K562 (cell line): Measurements from ENCODE around the gene ELF2. TPM values are rescaled to one million over a fixed set of nuclear protein-coding genes. Genes with fewer than 3 reads are reported as not detected.

Source experiments
- ATAC-seq: fragments of 200-7000 bp; cut with Tn5 transposase; 3 replicates; pipeline ENCODE4 v1.9.1; 2020; ENCODE audit warnings: moderate library complexity
- BruUV-seq: library from RNA; stranded (reverse); fragments of 400-500 nt; replicated peaks from 2 replicates; lab custom pipeline; 2021; lab: Mats Ljungman, UMichigan
- CTCF ChIA-PET: fragments of 300-600 bp; formaldehyde crosslinking; extraction: SDS; loops from one replicate; lab custom pipeline; 2021; ENCODE audit warnings: low intra/inter-chr PET ratio; lab: Yijun Ruan, JAX
- POLR2A ChIA-PET: fragments of 300-600, 350-650 bp; sonication (Branson Sonifier 250); formaldehyde crosslinking; extraction: SDS; loops from one replicate; lab custom pipeline; 2021; ENCODE audit warnings: antibody characterized with exemption, inconsistent platforms; lab: Yijun Ruan, JAX
- DNase-seq, 4 experiments: peaks; one replicate each; pipeline versions ENCODE4 v3.0.0 to v3.0.0-alpha.2; 2011 to 2018; ENCODE audit warnings: low spot score in 3 of 4, mixed read lengths in 3 of 4; ENCODE audit errors: extremely low read depth in 1 of 4
- FAIRE-seq: peaks from 2 replicates; lab custom pipeline; 2011; peaks lifted over from hg19 to GRCh38; lab: Jason Lieb, UNC
- H2AFZ ChIP-seq: 2 replicates; pipeline ENCODE4 v1.6.0; 2011; ENCODE audit warnings: low read depth, low read length, control low read depth, inconsistent platforms
- H3K27ac ChIP-seq: fragments of 200-600 bp; 3 replicates; pipeline ENCODE4 v1.8.0; 2011; ENCODE audit warnings: low read depth, mild to moderate bottlenecking, control low read depth, inconsistent platforms, low read length, moderate library complexity, mixed read lengths; ENCODE audit errors: extremely low read depth
- H3K27me3 ChIP-seq, 2 experiments: fragments of 300-600 bp in 1 of 2; 2 replicates in 1 of 2; 3 replicates in 1 of 2; pipeline versions ENCODE4 v1.6.0 to v1.8.0; 2011; ENCODE audit warnings: inconsistent platforms in 2 of 2, low read length in 2 of 2, mild to moderate bottlenecking in 1 of 2, mixed read lengths in 1 of 2, moderate library complexity in 1 of 2; ENCODE audit not compliant: control insufficient read depth in 2 of 2, insufficient read depth in 2 of 2
- H3K36me3 ChIP-seq: fragments of 300-600 bp; 3 replicates; pipeline ENCODE4 v1.8.0; 2011; ENCODE audit warnings: mild to moderate bottlenecking, low read length, inconsistent platforms; ENCODE audit not compliant: control insufficient read depth, insufficient read depth
- H3K4me1 ChIP-seq, 2 experiments: fragments of 200-600 bp in 1 of 2; replicated peaks in 1 of 2; 2 replicates in 1 of 2; 3 replicates in 1 of 2; pipeline versions ENCODE4 v1.5.1 to v1.8.0; 2011; ENCODE audit warnings: inconsistent platforms in 2 of 2, low read length in 2 of 2, mild to moderate bottlenecking in 1 of 2, mixed read lengths in 1 of 2, moderate library complexity in 1 of 2; ENCODE audit not compliant: control insufficient read depth in 2 of 2, insufficient read depth in 2 of 2
- H3K4me2 ChIP-seq: 2 replicates; pipeline ENCODE4 v1.6.1; 2011; ENCODE audit warnings: low read length, control low read depth, inconsistent platforms, mixed read lengths; ENCODE audit not compliant: insufficient read depth
- H3K4me3 ChIP-seq: fragments of 200-600 bp; sonication (generic), shearing (Covaris generic); 2 replicates; pipeline ENCODE4 v1.5.1; 2016; ENCODE audit warnings: control low read depth, inconsistent platforms
- H3K79me2 ChIP-seq: fragments of 200-600 bp; 3 replicates; pipeline ENCODE4 v1.8.0; 2011; ENCODE audit warnings: low read length, inconsistent platforms; ENCODE audit not compliant: control insufficient read depth, insufficient read depth
- H3K9ac ChIP-seq, 2 experiments: 2 replicates each; pipeline versions ENCODE4 v1.6.0 to v1.6.1; 2011; ENCODE audit warnings: low read depth in 2 of 2, low read length in 2 of 2, control low read depth in 1 of 2, inconsistent platforms in 1 of 2, mild to moderate bottlenecking in 1 of 2, mixed read lengths in 1 of 2; ENCODE audit not compliant: insufficient read depth in 1 of 2
- H3K9me1 ChIP-seq: one replicate; pipeline ENCODE4 v1.6.0; 2011; ENCODE audit warnings: inconsistent platforms, mild to moderate bottlenecking, low read length, moderate library complexity; ENCODE audit not compliant: control insufficient read depth, insufficient read depth
- H3K9me3 ChIP-seq: replicated peaks from 2 replicates; pipeline ENCODE4 v1.5.1; 2011; ENCODE audit warnings: low read depth, low read length, inconsistent platforms; ENCODE audit not compliant: control insufficient read depth, insufficient read depth
- H4K20me1 ChIP-seq: replicated peaks from 2 replicates; pipeline ENCODE4 v1.6.1; 2011; ENCODE audit warnings: low read length, inconsistent platforms, mixed read lengths; ENCODE audit not compliant: control insufficient read depth, insufficient read depth
- ASH1L ChIP-seq: fragments of 450-650 bp; IDR thresholded peaks from 2 replicates; pipeline ENCODE4 v1.6.1; 2018; ENCODE audit warnings: borderline replicate concordance, mild to moderate bottlenecking, low read depth; ENCODE audit not compliant: partially characterized antibody
- DMBX1 ChIP-seq: fragments of 250-450 bp; sonication (Bioruptor Pico); IDR thresholded peaks from 2 replicates; pipeline ENCODE4 v1.8.0; 2022; ENCODE audit warnings: inconsistent platforms, mild to moderate bottlenecking, moderate library complexity, borderline replicate concordance
- ESRRA ChIP-seq: fragments of 450-650 bp; IDR thresholded peaks from 2 replicates; pipeline ENCODE4 v1.6.1; 2014; ENCODE audit warnings: low read depth, mild to moderate bottlenecking, moderate library complexity, borderline replicate concordance
- HMGN3 ChIP-seq: IDR thresholded peaks from 2 replicates; pipeline ENCODE4 v1.6.1; 2011; ENCODE audit warnings: borderline replicate concordance, low read depth, mild to moderate bottlenecking, mixed read lengths, low read length; ENCODE audit not compliant: insufficient read length; ENCODE audit errors: extremely low read depth
- HNRNPH1 ChIP-seq: fragments of 200-400 bp; formaldehyde crosslinking; optimal IDR thresholded peaks from 2 replicates; pipeline ENCODE3; 2017; ENCODE audit warnings: low read depth, mild to moderate bottlenecking, low read length, moderate library complexity
- OTX1 ChIP-seq: fragments of 450-650 bp; formaldehyde crosslinking; IDR thresholded peaks from 2 replicates; pipeline ENCODE4 v1.4.0; 2022; ENCODE audit warnings: mild to moderate bottlenecking
- TCF7L2 ChIP-seq: fragments of 150-350 bp; IDR thresholded peaks from 2 replicates; pipeline ENCODE4 v1.6.1; 2016; ENCODE audit warnings: low read depth, mild to moderate bottlenecking, low read length, moderate library complexity
- TFAM ChIP-seq: fragments of 250-450 bp; sonication (Bioruptor Pico); conservative IDR thresholded peaks from 2 replicates; pipeline ENCODE4 v1.5.0; 2021; ENCODE audit warnings: mild to moderate bottlenecking, moderate library complexity
- ZNF12 ChIP-seq: sonication (generic); formaldehyde crosslinking; IDR thresholded peaks from 2 replicates; pipeline ENCODE4 v1.4.0; 2020; ENCODE audit warnings: mild to moderate bottlenecking, missing genetic modification reagents
- WGBS: fragments of 100-300 bp; shearing (Covaris generic); methylation state at CpG from one replicate; pipeline ENCODE4 v1.1.6; 2016; ENCODE audit warnings: low coverage, mixed read lengths; ENCODE audit not compliant: insufficient coverage; ENCODE audit errors: missing lambda C conversion rate; 5-methylcytosine and 5-hydroxymethylcytosine counted together
- in situ Hi-C: fragments of 300-500 bp; cut with MboI; formaldehyde crosslinking; loops from 4 replicates; pipeline ENCODE4 v1.15.0; 2018; ENCODE audit warnings: inconsistent platforms, mixed read lengths
- intact Hi-C: fragments of 100-400 bp; cut with micrococcal nuclease; formaldehyde crosslinking; loops from 2 replicates; pipeline ENCODE4 v1.14.2; 2022
- polyA plus RNA-seq, 8 experiments: library from polyadenylated mRNA; depleted of rRNA in 4 of 8; stranded (reverse) in 5 of 8; unstranded in 3 of 8; fragments of >200 nt; fragmentation: Nextera tagmentation in 2 of 8; fragmentation: Illumina TruSeq in 1 of 8; extraction: Ambion mirVana in 2 of 8; extraction: Trizol in 1 of 8; gene quantifications; 2 replicates each; pipeline versions ENCODE4 v1.2.1 to v1.2.3, GENCODE V29; 2011 to 2014; ENCODE audit warnings: inconsistent platforms in 1 of 8, missing spikeins in 1 of 8
- total RNA-seq, 7 experiments: library from RNA; depleted of rRNA in 6 of 7; stranded (reverse); fragments of >200 nt in 6 of 7; fragmentation: Illumina TruSeq in 2 of 7; extraction: Trizol in 2 of 7; gene quantifications; 2 replicates each; pipeline versions ENCODE4 v1.2.1 to v1.2.3, GENCODE V29; 2011 to 2021; ENCODE audit warnings: low replicate concordance in 1 of 7
- TF ChIP-seq, protein P1 (sequence below): fragments of 450-650 bp; conservative IDR thresholded peaks from 2 replicates; pipeline ENCODE4 v1.6.1; 2016; ENCODE audit warnings: missing genetic modification characterization, low read depth, mild to moderate bottlenecking, missing compliant biosample characterization, moderate library complexity
- TF ChIP-seq, protein P2 (sequence below): fragments of 250-450 bp; sonication (Bioruptor Pico); IDR thresholded peaks from 2 replicates; pipeline ENCODE4 v1.8.0; 2021; ENCODE audit warnings: mild to moderate bottlenecking, moderate library complexity
- TF ChIP-seq, protein P3 (sequence below): fragments of 200-800 bp; sonication (Bioruptor generic); IDR thresholded peaks from 2 replicates; pipeline ENCODE4 v1.6.1; 2017; ENCODE audit warnings: missing genetic modification characterization, missing compliant biosample characterization

The ELF2 gene
- total and polyA plus RNA-seq, 9 of the 15 experiments (the other 6 are each of a cell fraction or from before 2014, with no cell fraction given): 9.4 to 58.7 (median 41.6) TPM

DNA sequence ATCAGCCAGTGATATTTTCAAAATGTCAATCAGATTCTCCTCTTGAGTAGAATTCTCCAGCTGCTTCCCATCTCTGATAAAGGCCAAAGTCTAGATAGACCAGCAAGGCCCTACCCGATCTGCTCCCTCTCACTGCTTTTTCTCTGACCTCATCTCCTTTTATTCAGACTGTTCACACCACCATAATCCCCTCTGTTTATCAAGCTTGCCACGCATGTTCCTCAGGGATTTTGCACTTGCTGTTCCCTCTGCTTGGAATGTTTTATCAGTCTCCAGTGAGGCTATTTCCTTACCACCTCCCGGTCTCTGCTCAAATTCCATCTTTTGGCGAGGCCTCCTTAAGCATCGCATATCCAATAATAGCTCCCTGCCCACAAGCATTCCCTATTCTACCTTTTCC lies 141.4 kb downstream of the ELF2 start:
- WGBS: 100% methylated on average over 5 of the region's 5 CpGs
- Histone ChIP-seq H3K27ac (no peak overlapping the region), H3K9me1 (no peaks in the 10 kb centered on the region), H3K4me3 (no peak overlapping the region), H4K20me1 (no peaks in the 10 kb centered on the region), H3K79me2 (peaks cover 91% of the 10 kb centered on the region), H3K9ac (no peak overlapping the region), H3K9me3 (no peaks in the 10 kb centered on the region), H3K27me3 (no peaks in the 10 kb centered on the region), H3K4me2 (no peak overlapping the region), H3K36me3 (peaks cover 43% of the 10 kb centered on the region), H2AFZ (no peak overlapping the region), H3K4me1 (no peaks in the 10 kb centered on the region; a peak in 2 of 5 replicates)
- POLR2A ChIA-PET: interaction anchor here (0.6 kb wide), 1 partner anchor 19 kb away, joined by 4 read pairs; no protein-coding TSS in a partner anchor
- CTCF ChIA-PET: no interaction called here
- FAIRE-seq: no peak
- TF ChIP-seq ESRRA (no peak), DMBX1 (CRISPR knock-in tag) (no peak), HMGN3 (no peak), ASH1L (no peak), OTX1 (CRISPR knock-in tag) (no peak), TFAM (CRISPR knock-in tag) (no peak), ZNF12 (CRISPR knock-in tag) (no peak), HNRNPH1 (no peak), TCF7L2 (no peak)
- TF ChIP-seq, protein P1, sequence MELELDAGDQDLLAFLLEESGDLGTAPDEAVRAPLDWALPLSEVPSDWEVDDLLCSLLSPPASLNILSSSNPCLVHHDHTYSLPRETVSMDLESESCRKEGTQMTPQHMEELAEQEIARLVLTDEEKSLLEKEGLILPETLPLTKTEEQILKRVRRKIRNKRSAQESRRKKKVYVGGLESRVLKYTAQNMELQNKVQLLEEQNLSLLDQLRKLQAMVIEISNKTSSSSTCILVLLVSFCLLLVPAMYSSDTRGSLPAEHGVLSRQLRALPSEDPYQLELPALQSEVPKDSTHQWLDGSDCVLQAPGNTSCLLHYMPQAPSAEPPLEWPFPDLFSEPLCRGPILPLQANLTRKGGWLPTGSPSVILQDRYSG (tag): no peak
- TF ChIP-seq, protein P2, sequence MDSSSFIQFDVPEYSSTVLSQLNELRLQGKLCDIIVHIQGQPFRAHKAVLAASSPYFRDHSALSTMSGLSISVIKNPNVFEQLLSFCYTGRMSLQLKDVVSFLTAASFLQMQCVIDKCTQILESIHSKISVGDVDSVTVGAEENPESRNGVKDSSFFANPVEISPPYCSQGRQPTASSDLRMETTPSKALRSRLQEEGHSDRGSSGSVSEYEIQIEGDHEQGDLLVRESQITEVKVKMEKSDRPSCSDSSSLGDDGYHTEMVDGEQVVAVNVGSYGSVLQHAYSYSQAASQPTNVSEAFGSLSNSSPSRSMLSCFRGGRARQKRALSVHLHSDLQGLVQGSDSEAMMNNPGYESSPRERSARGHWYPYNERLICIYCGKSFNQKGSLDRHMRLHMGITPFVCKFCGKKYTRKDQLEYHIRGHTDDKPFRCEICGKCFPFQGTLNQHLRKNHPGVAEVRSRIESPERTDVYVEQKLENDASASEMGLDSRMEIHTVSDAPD (CRISPR knock-in tag): no peak
- TF ChIP-seq, protein P3, sequence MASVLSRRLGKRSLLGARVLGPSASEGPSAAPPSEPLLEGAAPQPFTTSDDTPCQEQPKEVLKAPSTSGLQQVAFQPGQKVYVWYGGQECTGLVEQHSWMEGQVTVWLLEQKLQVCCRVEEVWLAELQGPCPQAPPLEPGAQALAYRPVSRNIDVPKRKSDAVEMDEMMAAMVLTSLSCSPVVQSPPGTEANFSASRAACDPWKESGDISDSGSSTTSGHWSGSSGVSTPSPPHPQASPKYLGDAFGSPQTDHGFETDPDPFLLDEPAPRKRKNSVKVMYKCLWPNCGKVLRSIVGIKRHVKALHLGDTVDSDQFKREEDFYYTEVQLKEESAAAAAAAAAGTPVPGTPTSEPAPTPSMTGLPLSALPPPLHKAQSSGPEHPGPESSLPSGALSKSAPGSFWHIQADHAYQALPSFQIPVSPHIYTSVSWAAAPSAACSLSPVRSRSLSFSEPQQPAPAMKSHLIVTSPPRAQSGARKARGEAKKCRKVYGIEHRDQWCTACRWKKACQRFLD (CRISPR knock-in tag): no peak
- intact Hi-C loops (loop anchor here (10.0 kb wide), 2 partner anchors 499 to 609 kb away; no protein-coding TSS in a partner anchor), in situ Hi-C loops (loop anchor here (25.0 kb wide), 1 partner anchor 502 kb away; no protein-coding TSS in a partner anchor)
- no peak for DNase-seq
- BruUV-seq: no TSS peak
- ATAC-seq: no peak
